Measurements from ENCODE around the gene ARMC10.
"Not testable (repeated sequence)": the region's sequence is repeated elsewhere in the genome, so short reads cannot be mapped to it uniquely, and the experiment has no call there.

The ARMC10 gene

GRCh38 chr7:103124429-103124979 is 49.6 kb downstream of the ARMC10 start:
- DNase-seq (ENCODE audit: low read depth), result no peak

GRCh38 chr7:103127006-103127405 is 52.1 kb downstream of the ARMC10 start:
- no peak for DNase-seq (ENCODE audit: low read depth)

GRCh38 chr7:103129702-103130549 is 55.0 kb downstream of the ARMC10 start:
- DNase-seq (ENCODE audit: low read depth), result no peak

- no peak for DNase-seq (ENCODE audit: low read depth)
Observed at GRCh38 chr7:103130901-103131624, 56.1 kb downstream of the ARMC10 start.

GRCh38 chr7:103132995-103133688 is 58.2 kb downstream of the ARMC10 start:
- DNase-seq (ENCODE audit: low read depth), result no peak

- DNase-seq (ENCODE audit: low read depth), result no peak
Observed at GRCh38 chr7:103134836-103135554, 60.1 kb downstream of the ARMC10 start.

- no peak for DNase-seq (ENCODE audit: low read depth)
Observed at GRCh38 chr7:103140061-103140460, 65.1 kb downstream of the ARMC10 start.

- DNase-seq (ENCODE audit: low read depth), result no peak
Observed at GRCh38 chr7:103140685-103141084, 65.7 kb downstream of the ARMC10 start.

GRCh38 chr7:103141753-103142404 is 66.9 kb downstream of the ARMC10 start:
- DNase-seq (ENCODE audit: low read depth), result no peak

GRCh38 chr7:103142494-103142893 is 67.6 kb downstream of the ARMC10 start:
- no peak for DNase-seq (ENCODE audit: low read depth)

- DNase-seq (ENCODE audit: low read depth), result no peak
Observed at GRCh38 chr7:103143868-103144267, 68.9 kb downstream of the ARMC10 start.

- not testable (repeated sequence) for DNase-seq (ENCODE audit: low read depth)
Observed at GRCh38 chr7:103144754-103145153, 69.8 kb downstream of the ARMC10 start.

GRCh38 chr7:103148131-103148993 is 73.4 kb downstream of the ARMC10 start:
- DNase-seq (ENCODE audit: low read depth), result no peak
